HG02943 (cell line): ENCODE data around the gene FGGY.
"Not testable (repeated sequence)": the region's sequence is repeated elsewhere in the genome, so short reads cannot be mapped to it uniquely, and the experiment has no call there.

Experiments
- ATAC-seq: cut with Tn5 transposase; IDR thresholded peaks from one replicate; pipeline ENCODE4 v1.9.1; 2021; ENCODE audit warnings: mild to moderate bottlenecking, low read depth, moderate library complexity; ENCODE audit not compliant: unreplicated experiment

FGGY gene

DNA sequence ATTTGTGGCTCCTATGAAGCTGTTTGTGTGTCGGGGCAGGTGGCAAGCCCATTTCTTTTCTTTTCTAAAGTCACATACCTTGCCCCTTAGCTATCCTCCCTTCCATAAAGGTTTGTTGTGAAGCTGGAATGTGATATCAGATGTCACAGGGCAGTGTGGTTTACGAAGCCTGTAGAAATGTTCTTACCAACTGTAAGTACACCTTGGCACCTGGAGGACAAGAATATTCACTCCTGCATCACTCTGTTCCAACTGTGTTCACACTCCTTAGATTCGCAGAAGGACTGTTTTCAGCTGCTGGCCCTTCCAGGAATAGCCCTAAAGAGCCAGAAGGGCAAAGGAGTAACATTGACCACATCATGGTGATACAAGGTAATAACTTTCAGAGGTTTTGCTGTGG, 176.9 kb downstream of the FGGY start:
- no peak for ATAC-seq

DNA sequence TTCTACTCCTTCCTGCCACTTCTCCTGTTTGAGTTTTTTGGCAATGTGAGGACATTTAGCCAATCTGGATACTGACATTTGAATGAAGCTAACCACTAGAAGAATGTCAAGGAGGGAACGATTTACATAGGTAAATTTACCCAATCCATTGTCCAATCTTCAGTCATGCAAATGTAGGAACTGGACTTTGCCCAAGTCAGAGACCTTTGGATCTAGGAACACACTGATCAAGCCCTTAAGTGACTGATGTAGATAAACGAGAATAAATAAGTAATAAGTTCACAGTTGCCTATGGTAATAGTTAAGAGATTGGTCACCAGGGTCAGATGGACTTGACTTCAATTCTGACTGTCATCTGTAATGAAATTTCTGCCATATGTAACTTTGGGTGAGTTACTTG, 177.6 kb downstream of the FGGY start:
- ATAC-seq, result no peak

GRCh38 chr1:59475737-59476136, 178.8 kb downstream of the FGGY start:
- ATAC-seq, result no peak

- ATAC-seq, result no peak
Observed at GRCh38 chr1:59477286-59477685, 180.4 kb downstream of the FGGY start.

DNA sequence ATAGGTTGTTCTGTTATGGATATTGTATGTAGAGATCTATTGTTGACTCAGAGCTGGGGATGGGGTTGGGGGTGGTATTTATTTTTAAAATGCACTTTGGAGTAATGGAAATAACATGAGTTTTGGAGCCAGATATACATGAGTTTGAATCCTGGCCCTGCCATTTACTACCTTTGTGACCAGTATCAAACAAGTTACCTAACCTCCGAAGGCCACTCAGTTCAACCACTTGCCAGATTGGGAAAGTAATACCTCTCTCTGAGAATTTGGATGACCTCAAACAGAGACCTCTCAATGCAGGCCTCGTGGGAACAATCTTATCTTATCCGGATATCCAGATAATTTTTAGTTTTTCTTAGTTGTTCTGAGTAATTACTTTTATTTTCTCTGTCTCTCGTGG, 181.0 kb downstream of the FGGY start:
- no peak for ATAC-seq

- ATAC-seq, result no peak
Observed at GRCh38 chr1:59478822-59479221, 181.9 kb downstream of the FGGY start.

DNA sequence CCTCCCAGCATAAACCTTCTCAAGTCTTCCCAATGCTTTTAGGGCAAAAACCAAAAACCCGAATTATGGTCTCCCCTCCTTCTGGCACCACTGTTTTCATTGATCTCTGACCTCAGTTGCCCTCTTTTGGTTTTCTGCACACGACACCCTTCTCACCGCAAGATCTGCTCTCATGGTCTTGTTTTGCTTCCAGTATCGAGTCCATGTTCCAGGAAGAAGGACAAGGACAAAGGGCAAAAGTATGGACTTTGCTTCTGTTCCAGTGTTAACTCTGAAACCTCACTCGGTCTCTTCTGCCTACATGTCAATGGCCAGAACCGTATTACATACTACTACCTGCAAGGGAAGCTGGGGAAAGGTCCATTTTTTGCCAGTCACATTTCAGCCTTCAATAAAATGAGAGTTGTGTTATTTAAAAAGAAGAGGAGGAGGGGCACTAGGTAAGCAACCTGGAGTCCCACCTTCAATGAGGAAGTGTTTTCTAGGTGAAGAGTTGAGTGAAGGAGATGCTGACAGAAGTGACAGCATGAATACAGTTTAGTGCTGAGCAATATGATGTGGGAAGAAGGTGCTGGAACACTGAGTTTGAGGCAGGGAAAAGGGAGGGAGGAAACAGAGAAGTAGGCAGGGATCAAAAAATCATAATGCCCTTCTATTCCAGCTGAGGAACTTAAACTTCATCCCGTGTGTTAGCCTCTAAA, 183.4 kb downstream of the FGGY start:
- ATAC-seq, result no peak

DNA sequence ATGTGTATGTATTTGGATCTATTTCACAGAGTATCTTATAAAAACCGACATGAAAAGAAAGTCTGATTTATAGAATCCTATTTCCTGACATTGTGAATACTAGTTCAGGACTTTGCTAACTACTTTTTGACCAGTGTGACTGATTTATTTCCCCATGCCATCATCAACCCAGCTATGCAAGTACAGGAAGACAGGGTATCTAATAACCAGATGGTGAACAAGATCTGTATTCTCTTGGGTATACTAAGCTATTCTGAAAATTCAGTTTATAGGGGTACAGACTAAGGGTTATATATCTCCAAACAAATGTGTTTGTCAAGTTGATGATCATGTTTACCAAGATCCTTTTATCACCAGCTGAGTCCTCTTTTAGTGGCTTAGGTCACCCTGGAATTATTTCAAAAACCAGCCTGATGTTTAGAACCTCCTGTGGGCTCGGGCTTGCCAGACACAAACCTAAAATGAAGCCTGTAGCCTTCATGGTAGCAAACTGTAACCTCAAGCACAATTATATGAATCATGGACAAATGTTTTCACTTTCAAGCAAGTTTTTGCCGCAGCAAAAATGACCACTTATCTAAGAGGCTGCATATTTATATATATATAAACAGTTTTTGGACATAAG, 185.1 kb downstream of the FGGY start:
- ATAC-seq, result no peak

GRCh38 chr1:59482986-59483385, 186.1 kb downstream of the FGGY start:
- ATAC-seq, result no peak

DNA sequence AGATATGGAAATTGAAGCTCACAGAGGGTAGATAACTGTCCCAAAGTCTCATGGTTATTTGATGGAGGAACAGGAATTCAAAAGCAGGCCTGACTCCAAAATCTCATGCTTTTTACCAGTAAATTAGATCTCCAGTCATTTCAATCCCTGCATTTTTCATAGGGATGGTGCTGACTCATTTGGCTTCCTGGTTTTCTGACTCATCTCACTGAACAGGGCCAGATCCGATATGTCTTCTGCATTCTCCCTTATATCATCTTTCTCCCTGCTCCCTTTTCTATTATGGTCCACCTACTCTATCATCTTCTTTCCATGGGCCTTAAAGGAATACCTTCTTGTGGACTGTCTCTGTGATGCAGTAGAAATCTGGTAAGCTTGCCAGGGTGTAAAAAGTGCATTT, 187.2 kb downstream of the FGGY start:
- no peak for ATAC-seq

GRCh38 chr1:59485171-59485570, 188.3 kb downstream of the FGGY start:
- ATAC-seq, result no peak

DNA sequence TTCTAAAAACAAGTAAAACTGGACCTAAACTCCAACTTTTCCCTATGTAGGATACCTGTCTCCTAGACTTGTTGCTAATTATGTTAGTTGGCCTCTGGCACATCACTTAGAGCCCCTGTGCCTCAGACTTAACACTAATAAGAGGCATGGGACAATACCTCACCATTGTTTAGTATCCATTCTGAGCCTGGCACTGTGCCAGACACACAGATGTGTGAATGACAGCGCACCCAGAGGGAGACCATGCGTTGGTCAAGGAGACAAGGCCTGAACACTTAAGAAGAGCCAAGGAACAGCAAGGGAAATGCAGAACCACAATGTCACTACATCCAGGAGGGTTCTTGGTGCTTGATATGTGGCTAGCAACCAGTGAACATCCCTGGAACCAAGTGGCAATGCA, 189.1 kb downstream of the FGGY start:
- ATAC-seq, result no peak

- no peak for ATAC-seq
Observed at GRCh38 chr1:59486615-59487014, 189.7 kb downstream of the FGGY start.

DNA sequence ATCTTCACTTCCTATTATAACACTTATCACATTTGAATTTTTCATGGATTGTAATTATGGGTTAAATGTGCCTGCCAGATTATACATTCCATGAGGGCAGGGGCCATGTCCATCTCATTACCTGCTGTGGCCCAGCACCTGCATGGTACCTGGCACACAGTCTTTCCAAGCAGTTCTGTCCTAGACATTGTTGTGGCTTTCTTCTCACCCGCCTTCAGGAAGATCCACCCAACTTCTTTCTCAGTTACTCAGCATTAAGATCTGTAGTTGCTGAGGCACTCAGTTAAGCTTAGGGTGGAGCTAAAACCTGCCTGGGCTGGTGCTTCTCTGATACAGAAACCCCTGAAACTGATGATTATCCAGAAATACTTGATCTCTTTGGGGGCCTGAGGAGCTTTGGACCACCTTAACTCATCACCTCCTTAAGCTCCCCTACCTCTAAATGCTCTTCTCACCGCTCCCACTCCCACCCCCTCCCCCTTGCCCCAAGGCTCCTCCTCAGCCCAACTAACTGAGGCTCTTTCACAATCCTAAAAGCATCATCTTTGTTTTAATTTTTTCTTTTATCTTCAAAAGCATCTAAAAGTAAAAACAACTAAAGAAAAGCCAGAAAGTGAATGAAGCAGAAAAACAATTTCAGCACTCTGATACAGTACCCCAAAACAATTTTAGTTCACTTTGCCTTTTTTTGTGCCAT, 190.6 kb downstream of the FGGY start:
- ATAC-seq, result no peak

DNA sequence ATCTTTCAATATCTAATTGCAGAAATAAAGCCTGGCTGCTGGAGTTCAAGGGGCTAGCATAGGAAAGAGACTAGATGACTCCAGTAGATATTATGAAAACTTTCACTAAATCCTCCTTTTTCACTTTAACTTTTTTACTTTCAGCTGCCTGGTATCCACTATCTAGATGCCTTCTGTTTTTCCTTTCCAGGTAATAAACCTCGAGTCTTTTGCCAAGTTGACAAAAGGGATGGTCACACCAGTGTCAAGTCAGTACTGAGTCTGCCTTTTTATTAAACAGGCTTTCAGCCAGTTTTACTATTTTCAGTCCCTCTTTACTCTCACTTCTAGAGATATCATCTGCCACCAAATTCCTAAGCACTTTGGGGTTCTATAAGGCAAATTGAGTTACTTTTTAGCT, 195.6 kb downstream of the FGGY start:
- no peak for ATAC-seq

GRCh38 chr1:59494145-59494833, 197.4 kb downstream of the FGGY start:
- no peak for ATAC-seq

GRCh38 chr1:59496156-59496555, 199.3 kb downstream of the FGGY start:
- ATAC-seq, result not testable (repeated sequence)

- no peak for ATAC-seq
Observed at GRCh38 chr1:59497616-59498015, 200.7 kb downstream of the FGGY start.

- ATAC-seq, result no peak
Observed at GRCh38 chr1:59498640-59499039, 201.7 kb downstream of the FGGY start.

DNA sequence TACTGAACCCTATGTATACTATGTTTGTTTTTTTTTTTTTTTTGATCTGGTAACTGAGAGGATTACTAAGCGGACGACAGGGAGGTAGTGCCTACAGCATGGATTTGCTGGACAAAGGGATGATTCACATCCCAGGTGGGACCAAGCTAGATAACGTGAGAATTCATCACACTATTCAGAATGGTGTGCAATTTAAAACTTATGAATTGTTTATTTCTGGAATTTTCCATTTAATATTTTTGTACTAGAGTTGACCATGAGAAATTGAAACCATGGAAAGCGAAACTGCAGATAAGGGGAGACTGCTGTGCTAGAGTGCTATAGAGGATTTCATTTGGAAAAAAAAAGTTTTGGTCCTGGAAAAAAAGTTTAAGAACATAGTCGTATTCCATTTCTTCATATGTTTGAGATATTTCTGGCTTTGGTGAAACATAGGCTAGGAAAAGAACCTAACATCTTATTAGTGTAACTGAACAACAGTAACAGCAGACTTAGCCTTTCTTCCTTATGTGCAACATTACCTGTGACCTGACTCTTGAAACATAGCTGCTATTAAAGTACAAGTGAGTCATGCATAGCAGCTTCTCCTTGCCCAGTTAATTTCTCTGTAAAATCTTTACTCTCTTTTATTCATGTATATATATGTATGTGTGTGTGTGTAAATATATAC, 202.5 kb downstream of the FGGY start:
- ATAC-seq, result no peak
